Loucy (cell line): Measurements from ENCODE around the gene SH2D6.

ENCODE experiments used
- EZH2phosphoT487 ChIP-seq: fragments of 200-600 bp; IDR thresholded peaks from 2 replicates; pipeline ENCODE4 v1.6.1; 2018; ENCODE audit warnings: antibody characterized with exemption, mild to moderate bottlenecking, moderate library complexity, borderline replicate concordance
- TF ChIP-seq, protein P1 (sequence below): fragments of 200-600 bp; sonication (generic); conservative IDR thresholded peaks from 2 replicates; pipeline ENCODE4 v1.5.1; 2014; ENCODE audit warnings: mild to moderate bottlenecking, antibody characterized with exemption, low read length

DNA sequence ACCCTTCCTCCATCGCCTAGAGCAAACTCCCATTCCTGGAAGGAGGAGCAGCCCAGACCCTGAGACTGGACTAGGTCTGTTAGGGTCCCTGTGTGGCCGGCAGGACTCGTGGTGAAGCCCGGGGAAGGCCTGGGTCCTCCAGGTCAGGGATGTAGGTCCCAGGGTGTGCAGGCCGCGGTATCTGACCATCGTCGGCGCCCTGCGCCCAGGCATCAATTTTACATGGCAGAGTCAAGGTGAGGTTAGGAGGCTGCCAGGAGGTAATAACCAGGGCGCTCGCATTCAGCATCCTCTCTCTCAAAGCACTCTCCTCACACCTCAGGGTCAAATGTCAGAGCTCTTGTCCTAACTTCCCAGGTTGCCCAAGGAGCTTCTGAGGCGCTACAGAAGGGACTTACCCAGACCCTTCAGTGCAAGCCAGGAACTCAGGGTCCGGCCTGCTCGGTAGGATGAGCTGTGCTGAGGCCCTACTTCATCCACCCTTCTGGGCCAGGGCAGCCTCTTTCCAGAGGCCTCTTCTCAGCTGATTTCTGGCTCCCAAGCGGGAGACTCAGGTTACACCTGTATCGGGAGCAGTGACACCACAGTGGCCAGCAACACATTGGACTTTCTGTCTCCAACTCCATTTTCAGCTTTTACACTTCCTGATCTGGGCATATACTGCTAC is 628 bp downstream of the SH2D6 start:
- TF ChIP-seq, protein P1, sequence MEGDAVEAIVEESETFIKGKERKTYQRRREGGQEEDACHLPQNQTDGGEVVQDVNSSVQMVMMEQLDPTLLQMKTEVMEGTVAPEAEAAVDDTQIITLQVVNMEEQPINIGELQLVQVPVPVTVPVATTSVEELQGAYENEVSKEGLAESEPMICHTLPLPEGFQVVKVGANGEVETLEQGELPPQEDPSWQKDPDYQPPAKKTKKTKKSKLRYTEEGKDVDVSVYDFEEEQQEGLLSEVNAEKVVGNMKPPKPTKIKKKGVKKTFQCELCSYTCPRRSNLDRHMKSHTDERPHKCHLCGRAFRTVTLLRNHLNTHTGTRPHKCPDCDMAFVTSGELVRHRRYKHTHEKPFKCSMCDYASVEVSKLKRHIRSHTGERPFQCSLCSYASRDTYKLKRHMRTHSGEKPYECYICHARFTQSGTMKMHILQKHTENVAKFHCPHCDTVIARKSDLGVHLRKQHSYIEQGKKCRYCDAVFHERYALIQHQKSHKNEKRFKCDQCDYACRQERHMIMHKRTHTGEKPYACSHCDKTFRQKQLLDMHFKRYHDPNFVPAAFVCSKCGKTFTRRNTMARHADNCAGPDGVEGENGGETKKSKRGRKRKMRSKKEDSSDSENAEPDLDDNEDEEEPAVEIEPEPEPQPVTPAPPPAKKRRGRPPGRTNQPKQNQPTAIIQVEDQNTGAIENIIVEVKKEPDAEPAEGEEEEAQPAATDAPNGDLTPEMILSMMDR: no peak
- no peak for TF ChIP-seq EZH2phosphoT487
